PC-3 (cell line): ENCODE data around the gene ARHGEF37.

ENCODE experiments used
- CTCF ChIP-seq: fragments of 300-600 bp; sonication (generic); conservative IDR thresholded peaks from 2 replicates; pipeline ENCODE4 v1.5.1; 2017; ENCODE audit warnings: antibody characterized with exemption, low read depth, mild to moderate bottlenecking, low read length
- EZH2 ChIP-seq: fragments of 300-600 bp; sonication (generic); IDR thresholded peaks from one replicate; pipeline ENCODE4 v1.6.1; 2017; ENCODE audit warnings: antibody characterized with exemption, mild to moderate bottlenecking, low read length; ENCODE audit not compliant: unreplicated experiment
- EZH2phosphoT487 ChIP-seq: fragments of 300-600 bp; sonication (generic); IDR thresholded peaks from 2 replicates; pipeline ENCODE4 v1.6.1; 2018; ENCODE audit warnings: mild to moderate bottlenecking, antibody characterized with exemption, low read length, borderline replicate concordance

GRCh38 chr5:149561848-149562247, 19.4 kb upstream of the ARHGEF37 start:
- no peak for TF ChIP-seq CTCF
- TF ChIP-seq EZH2, result no peak
- TF ChIP-seq EZH2phosphoT487, result no peak
